ENCODE measurements around the gene CORO2A. TPM values are rescaled to one million over a fixed set of nuclear protein-coding genes. Genes with fewer than 3 reads are reported as not detected.

CORO2A gene
- total and polyA plus RNA-seq, 2 of the 4 experiments (the other 2 are of a cell fraction): 1.9 to 2.2 TPM

DNA sequence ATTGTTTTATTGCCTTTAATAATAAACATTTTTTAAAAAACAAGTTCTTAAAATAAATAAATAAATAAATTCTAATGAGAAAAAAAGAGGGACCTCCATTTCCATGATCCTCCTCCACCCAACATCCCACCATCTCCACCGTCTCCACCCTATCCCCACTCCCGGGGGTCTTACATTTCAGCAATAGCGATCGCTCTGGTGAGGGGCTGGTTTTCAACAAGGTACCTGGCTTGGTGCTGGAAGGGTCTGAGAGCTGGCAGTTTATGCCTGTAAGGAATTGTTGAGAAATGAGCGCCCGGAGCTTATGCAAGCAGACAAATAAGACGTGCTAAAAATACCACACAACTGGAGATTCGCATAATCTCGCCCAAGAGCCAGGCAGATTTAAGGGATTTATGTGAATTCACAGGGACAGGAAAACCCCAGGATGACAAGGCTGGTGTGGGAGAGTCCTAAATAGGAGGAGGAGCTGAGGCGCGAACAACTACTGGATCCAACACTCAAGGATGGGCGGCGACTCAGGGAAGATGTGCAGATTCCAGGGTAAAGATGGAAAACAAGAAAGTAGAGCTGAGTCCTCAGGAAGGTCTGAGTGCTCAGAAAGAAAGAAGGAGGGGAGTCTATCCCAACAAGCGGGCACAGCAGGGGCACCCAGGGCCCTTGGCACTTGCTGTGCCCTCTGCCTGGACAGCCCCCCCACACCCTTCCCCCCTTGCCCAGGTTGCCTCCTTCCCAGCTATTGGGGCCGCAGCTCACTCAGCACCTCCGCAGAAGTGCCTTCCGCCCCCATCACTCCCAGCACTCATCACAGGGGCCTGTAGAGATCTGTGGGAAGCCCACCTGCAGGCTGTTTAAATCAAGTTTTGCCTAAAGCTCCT is 100.5 kb downstream of the CORO2A start:
- Histone ChIP-seq H3K4me3 (ENCODE audit: insufficient read depth, low read depth, low read length) (no peak overlapping the region), H3K9me1 (ENCODE audit: insufficient read depth, low read length) (no peaks in the 10 kb centered on the region), H2BK5ac (ENCODE audit: low read depth, low read length, poor library complexity, severe bottlenecking) (no peak overlapping the region), H2BK120ac (ENCODE audit: low read depth, low read length) (no peak overlapping the region), H3K27ac (ENCODE audit: insufficient read depth, low read length) (no peak overlapping the region), H3K27me3 (ENCODE audit: control insufficient read depth, insufficient read depth, low read length) (no peaks in the 10 kb centered on the region), H3K56ac (ENCODE audit: extremely low read depth, insufficient read depth, low read length) (no peak overlapping the region), H3K9me3 (ENCODE audit: control insufficient read depth, insufficient read depth, low read length) (no peaks in the 10 kb centered on the region), H2AFZ (replicated peaks; ENCODE audit: low read length, poor library complexity) (peak overlapping the region; percentile 36), H3K14ac (replicated peaks; ENCODE audit: low read depth, low read length) (no peak overlapping the region), H4K5ac (ENCODE audit: low read depth, low read length) (no peak overlapping the region), H4K91ac (ENCODE audit: insufficient read depth, low read depth, low read length) (no peak overlapping the region), H4K20me1 (ENCODE audit: insufficient read depth, low read length) (no peaks in the 10 kb centered on the region), H3K23ac (ENCODE audit: low read depth, low read length) (no peak overlapping the region), H2BK15ac (ENCODE audit: low read depth, low read length) (no peak overlapping the region), H2AK9ac (replicated peaks; ENCODE audit: low read depth, low read length, poor library complexity) (peak overlapping the region; percentile 13), H3K9ac (ENCODE audit: low read depth, low read length) (no peak overlapping the region), H2BK20ac (ENCODE audit: low read depth, low read length) (no peak overlapping the region), H3K4ac (ENCODE audit: low read depth, low read length) (no peak overlapping the region), H2AK5ac (ENCODE audit: low read depth, low read length) (no peak overlapping the region), H4K8ac (ENCODE audit: low read depth in 2 of 2, low read length in 2 of 2) (no peak overlapping the region), H3K18ac (ENCODE audit: low read depth, low read length) (no peak overlapping the region), H3K4me1 (ENCODE audit: control insufficient read depth, insufficient read depth, low read length) (no peaks in the 10 kb centered on the region), H3K79me1 (ENCODE audit: low read depth in 1 of 2, low read length in 2 of 2) (no peaks in the 10 kb centered on the region), H3K36me3 (ENCODE audit: control insufficient read depth, insufficient read depth, low read length) (no peaks in the 10 kb centered on the region), H3K4me2 (ENCODE audit: low read depth, low read length) (no peak overlapping the region)
- peak; percentile 30 for DNase-seq
- intact Hi-C loops (cut with micrococcal nuclease): loop anchor here (1.0 kb wide), 1 partner anchor 8 kb away; no protein-coding TSS in a partner anchor
- TF ChIP-seq MAFK (IDR thresholded peaks at IDR 0.05; ENCODE audit: low read depth, low read length) (no peak), RAD21 (IDR thresholded peaks at IDR 0.05; ENCODE audit: low read length) (no peak), FOS (IDR thresholded peaks at IDR 0.05; ENCODE audit: low read depth, low read length) (no peak), NFE2L2 (IDR thresholded peaks at IDR 0.05; ENCODE audit: low read depth, low read length) (no peak), MXI1 (IDR thresholded peaks at IDR 0.05; ENCODE audit: borderline replicate concordance, low read depth, low read length) (no peak), MAZ (IDR thresholded peaks at IDR 0.05; ENCODE audit: borderline replicate concordance, low read depth, low read length) (no peak), CHD1 (IDR thresholded peaks at IDR 0.05; ENCODE audit: low read depth, low read length) (no peak), SMC3 (IDR thresholded peaks at IDR 0.05; ENCODE audit: low read depth, low read length) (no peak), CEBPB (IDR thresholded peaks at IDR 0.05; ENCODE audit: low read depth, low read length) (no peak)
- TF ChIP-seq, protein P1, sequence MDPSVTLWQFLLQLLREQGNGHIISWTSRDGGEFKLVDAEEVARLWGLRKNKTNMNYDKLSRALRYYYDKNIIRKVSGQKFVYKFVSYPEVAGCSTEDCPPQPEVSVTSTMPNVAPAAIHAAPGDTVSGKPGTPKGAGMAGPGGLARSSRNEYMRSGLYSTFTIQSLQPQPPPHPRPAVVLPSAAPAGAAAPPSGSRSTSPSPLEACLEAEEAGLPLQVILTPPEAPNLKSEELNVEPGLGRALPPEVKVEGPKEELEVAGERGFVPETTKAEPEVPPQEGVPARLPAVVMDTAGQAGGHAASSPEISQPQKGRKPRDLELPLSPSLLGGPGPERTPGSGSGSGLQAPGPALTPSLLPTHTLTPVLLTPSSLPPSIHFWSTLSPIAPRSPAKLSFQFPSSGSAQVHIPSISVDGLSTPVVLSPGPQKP (IDR thresholded peaks at IDR 0.05; ENCODE audit: borderline replicate concordance, low read depth, low read length): no peak
- TF ChIP-seq, protein P2, sequence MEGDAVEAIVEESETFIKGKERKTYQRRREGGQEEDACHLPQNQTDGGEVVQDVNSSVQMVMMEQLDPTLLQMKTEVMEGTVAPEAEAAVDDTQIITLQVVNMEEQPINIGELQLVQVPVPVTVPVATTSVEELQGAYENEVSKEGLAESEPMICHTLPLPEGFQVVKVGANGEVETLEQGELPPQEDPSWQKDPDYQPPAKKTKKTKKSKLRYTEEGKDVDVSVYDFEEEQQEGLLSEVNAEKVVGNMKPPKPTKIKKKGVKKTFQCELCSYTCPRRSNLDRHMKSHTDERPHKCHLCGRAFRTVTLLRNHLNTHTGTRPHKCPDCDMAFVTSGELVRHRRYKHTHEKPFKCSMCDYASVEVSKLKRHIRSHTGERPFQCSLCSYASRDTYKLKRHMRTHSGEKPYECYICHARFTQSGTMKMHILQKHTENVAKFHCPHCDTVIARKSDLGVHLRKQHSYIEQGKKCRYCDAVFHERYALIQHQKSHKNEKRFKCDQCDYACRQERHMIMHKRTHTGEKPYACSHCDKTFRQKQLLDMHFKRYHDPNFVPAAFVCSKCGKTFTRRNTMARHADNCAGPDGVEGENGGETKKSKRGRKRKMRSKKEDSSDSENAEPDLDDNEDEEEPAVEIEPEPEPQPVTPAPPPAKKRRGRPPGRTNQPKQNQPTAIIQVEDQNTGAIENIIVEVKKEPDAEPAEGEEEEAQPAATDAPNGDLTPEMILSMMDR (conservative IDR thresholded peaks at IDR 0.05; ENCODE audit: low read depth, low read length): no peak
- dilution Hi-C loops (cut with HindIII; ENCODE audit: low sequenced_read_pairs, unreplicated experiment): no loop called here
- ATAC-seq (ENCODE audit: low read depth): peak; percentile 27
- POLR2A ChIA-PET (ENCODE audit: unreplicated experiment): interaction anchor here (0.6 kb wide), 1 partner anchor 18 kb away, joined by 3 read pairs; no protein-coding TSS in a partner anchor
- CTCF ChIA-PET: no interaction called here
- in situ Hi-C loops (cut with MboI; ENCODE audit: low sequenced_read_pairs): no loop called here
- WGBS, 2 experiments (ENCODE audit: extremely low coverage in 2 of 2, insufficient read length in 1 of 2): 40% methylated on average over 2 of the region's 17 CpGs; no CpG with 5 or more reads in 1 of the 2 experiments
- BruUV-seq (replicated peaks): no TSS peak

All from IMR-90 (cell line).